GM18505 (cell line): Measurements from ENCODE around the gene FLNC.

Experiments used
- ATAC-seq: cut with Tn5 transposase; IDR thresholded peaks from one replicate; pipeline ENCODE4 v1.9.1; 2021; ENCODE audit not compliant: unreplicated experiment
- POLR2A ChIP-seq: IDR thresholded peaks from 4 replicates; pipeline ENCODE4 v1.6.1; 2011; ENCODE audit warnings: borderline replicate concordance; ENCODE audit not compliant: insufficient read depth, insufficient read length; ENCODE audit errors: extremely low read depth

Gene FLNC

GRCh38 chr7:128852537-128853254 lies 22.5 kb downstream of the FLNC start:
- no peak for ATAC-seq
- TF ChIP-seq POLR2A = no peak

- no peak for ATAC-seq
- no peak for TF ChIP-seq POLR2A
These were observed 23.6 kb downstream of the FLNC start for GRCh38 chr7:128853799-128854198.

DNA sequence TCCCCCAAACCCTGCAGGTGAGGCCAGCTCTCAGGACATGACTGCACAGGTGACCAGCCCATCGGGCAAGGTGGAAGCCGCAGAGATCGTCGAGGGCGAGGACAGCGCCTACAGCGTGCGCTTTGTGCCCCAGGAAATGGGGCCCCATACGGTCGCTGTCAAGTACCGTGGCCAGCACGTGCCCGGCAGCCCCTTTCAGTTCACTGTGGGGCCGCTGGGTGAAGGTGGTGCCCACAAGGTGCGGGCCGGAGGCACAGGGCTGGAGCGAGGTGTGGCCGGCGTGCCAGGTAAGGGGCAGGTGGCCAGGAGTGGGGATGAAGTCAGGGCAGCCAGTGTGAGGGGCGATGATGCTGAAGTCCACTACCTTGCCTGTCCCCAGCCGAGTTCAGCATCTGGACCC lies 24.2 kb downstream of the FLNC start:
- TF ChIP-seq POLR2A = no peak
- no peak for ATAC-seq

DNA sequence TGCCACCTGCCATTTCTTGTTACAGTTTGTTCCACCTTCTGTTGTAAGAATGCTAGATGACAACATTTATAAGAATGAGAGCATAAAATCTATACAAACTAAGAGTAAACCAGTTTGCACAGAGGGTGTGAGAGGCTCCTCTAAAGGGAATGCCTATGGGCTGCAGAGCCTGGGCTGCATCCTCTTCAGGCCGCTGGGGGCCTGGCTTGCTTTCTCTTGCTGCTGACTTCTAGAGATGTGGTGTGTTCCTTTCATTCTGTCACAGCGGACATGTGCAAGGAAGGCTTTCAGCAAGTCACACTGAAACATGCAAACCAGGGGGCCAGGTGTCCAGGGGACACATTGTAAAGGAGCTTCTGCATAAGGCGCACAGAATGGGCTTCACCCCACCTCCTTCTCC lies 25.4 kb downstream of the FLNC start:
- no peak for TF ChIP-seq POLR2A
- no peak for ATAC-seq

DNA sequence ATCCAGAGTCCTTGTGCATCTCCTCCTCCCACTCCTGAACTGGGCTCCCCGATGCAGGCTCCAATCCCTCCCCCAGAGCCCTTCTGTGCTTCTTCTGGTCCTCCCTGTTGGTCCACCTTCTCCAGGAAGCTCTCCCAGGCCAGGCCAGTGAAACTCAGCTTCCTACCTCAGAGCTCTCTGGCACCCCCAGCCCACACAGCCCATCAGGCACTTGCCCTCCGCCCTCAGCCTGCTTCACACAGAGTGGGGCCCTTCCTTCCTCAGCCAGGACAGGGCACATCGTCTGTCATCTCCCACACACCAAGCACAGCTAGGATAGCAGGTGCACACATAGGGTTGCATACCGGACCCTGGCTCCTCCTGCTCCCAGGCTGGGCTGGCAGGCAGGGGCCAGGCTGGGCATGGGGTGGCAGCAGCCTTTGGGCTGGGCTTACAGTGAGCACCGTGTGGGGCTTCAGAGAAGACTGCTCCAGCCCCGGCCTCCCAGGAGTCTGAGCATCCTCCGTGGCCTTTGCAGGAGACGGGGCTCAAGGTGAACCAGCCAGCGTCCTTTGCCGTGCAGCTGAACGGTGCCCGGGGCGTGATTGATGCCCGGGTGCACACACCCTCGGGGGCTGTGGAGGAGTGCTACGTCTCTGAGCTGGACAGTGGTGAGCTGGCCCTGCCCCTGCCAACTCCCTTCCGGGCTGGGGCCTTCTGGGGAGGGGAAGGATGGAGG lies 26.0 kb downstream of the FLNC start:
- no peak for TF ChIP-seq POLR2A
- ATAC-seq = no peak

- ATAC-seq = no peak
- no peak for TF ChIP-seq POLR2A
These were observed 28.4 kb downstream of the FLNC start for GRCh38 chr7:128858380-128859231.

DNA sequence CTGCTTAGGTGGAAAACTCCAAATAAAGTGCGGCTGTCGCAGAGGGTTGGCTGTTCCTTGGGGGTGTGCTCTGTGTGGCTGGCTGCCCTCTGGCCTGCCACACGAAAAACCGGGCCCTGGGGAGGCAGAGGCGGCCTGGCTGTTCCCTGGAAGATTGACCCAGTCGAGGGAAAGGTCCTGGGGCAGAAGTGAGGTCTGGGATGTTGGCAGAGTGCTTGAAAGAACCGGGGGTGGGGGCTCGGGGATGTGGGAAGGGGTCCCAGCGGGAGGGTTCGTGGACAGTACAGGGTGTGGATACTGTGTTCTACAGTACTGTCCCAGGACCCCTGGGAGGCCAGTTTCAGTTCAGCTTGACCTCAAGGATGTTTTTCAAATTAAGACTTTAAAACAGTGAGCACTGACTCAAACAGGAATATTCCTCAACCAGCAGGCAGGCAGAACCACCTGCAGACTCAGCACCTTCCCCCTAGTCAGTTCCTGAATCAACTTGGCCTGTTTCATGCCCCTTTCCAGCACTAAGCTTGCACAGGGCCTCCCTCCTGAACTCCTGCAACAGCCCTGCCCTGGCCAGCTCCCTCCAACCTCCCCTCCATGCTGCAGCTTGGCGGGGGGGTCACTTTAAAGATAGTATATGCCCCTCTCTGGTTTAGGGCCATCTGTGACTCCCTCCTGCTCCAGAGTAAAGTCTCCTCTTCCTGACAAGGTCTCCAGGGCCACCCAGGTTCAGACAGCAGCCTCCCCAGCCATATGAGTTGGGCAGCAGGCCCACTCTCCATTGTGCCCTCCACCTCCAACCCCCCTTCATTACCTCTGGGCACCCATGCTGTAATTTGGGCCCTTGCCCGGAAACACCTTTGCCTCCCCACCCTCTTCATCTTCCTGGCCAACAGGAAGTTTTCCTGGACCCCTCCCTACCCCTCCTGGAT lies 29.3 kb downstream of the FLNC start:
- no peak for TF ChIP-seq POLR2A
- ATAC-seq = no peak

DNA sequence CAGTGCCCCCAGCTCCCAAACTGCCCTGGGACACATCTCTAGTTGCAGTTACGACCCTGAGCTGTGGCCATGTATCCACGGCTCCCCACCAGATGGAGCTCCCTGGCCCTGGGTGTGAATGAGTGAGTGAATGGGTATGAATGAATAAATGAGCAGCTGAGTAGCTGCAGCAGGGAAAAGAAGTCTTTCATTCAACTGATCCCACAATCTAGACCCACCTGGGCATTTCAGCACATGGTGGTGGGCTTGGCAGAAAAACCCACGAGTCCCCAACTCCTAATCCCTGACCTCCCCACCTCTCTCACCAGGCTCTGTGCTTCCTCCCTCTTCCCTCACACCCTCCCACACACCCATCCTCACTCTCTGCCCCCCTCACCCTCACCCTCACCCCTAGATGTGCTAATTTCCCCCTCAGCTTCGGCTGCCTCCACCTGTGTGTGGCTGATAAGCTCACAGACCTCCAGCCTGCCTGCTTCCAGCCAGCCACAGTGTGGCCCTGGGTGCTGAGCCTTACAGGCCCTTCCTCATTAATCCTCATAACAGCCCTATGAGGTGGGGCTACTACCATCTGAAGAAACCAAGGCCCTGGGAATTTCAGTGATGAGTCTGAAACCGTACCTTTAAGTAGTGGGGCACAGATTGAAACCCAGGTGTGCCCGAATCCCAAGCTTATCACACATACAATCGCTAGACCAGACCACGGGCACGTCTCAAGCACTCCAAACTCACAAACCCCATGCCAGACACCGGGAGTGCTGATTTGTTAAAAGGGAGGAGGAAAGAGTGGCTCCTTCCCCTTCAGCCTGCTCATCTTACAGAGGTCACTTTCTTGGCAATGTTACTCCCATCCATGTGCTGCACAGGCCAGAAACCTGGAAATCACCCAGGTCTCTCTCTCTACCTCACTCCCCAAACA lies 30.2 kb downstream of the FLNC start:
- no peak for TF ChIP-seq POLR2A
- no peak for ATAC-seq

GRCh38 chr7:128861957-128862570 lies 31.9 kb downstream of the FLNC start:
- no peak for TF ChIP-seq POLR2A
- no peak for ATAC-seq

- ATAC-seq = peak; percentile 81
- peak; percentile 84 for TF ChIP-seq POLR2A
These were observed 32.6 kb downstream of the FLNC start, which contains the start of gene ATP6V1F for GRCh38 chr7:128862571-128863432. Gene ATP6V1F (plus strand): TSS chr7:128862856. CDS start chr7:128862905, 49 bp downstream.

DNA sequence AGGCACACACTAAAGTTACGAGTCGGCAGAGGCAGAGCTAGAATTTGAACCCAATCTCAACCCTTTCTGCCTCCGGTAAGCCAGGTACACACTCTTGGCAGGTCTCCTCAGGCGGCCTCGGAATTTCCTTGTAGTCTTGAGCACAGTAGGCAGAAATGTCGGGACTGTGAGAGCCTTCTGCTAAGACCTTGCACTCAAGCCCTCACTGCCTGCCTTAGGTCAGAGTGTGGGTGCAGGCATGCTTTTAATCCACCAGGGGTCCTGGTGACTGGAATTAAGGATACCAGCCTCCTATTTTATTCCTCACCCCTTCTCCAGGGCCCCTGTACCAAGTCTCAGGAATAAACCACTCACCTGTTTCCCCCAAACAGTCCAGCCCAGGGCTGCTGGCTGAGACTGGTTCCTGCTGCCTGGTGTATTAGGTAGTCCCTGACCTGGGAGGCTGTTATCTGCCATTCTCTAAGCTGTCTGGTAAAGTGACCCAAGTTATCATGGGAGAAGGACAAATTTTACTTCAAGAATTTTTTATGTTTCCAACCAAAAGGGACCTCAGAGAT lies 33.3 kb downstream of the FLNC start:
- no peak for TF ChIP-seq POLR2A
- no peak for ATAC-seq

GRCh38 chr7:128865303-128865702 lies 35.1 kb downstream of the FLNC start:
- TF ChIP-seq POLR2A = no peak

More at GRCh38 chr7:128865303-128865702, 35.1 kb downstream of the FLNC start:
- no peak for ATAC-seq
